ENCODE data around the gene USP36.

The USP36 gene

DNA sequence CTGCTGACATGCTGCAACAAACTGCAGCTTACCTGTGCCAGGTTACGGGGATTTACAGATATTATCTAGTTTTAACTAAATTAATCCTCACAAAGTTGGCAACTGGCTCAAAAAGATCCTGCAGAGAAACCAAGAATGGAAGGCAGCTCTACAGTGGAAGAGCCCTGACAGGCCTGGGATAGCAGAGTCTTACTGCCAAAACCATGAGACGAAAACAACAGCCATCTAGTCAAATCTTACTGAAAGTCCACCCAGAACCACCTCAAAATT, 8.1 kb downstream of the USP36 start:
- H3K36me3 ChIP-seq (ENCODE audit: low read length): peaks cover 38% of the 10 kb centered on the region; the same call in 1 of the 2 replicates
- H3K27ac ChIP-seq (ENCODE audit: low read depth, low read length): no peak overlapping the region
- TF ChIP-seq CTCF (IDR thresholded peaks at IDR 0.05; ENCODE audit: insufficient read depth, low read length, poor library complexity, severe bottlenecking) (no peak), EZH2phosphoT487 (conservative IDR thresholded peaks at IDR 0.05; ENCODE audit: low read length) (no peak)
- no peaks in the 10 kb centered on the region for H3K27me3 ChIP-seq (ENCODE audit: low read length)
- H4K20me1 ChIP-seq (ENCODE audit: low read depth, low read length): no peaks in the 10 kb centered on the region
- no peak overlapping the region for H3K9ac ChIP-seq (ENCODE audit: low read length)
- no peak overlapping the region for H3K4me2 ChIP-seq (ENCODE audit: low read depth, low read length, poor library complexity, severe bottlenecking)
- H3K9me3 ChIP-seq (ENCODE audit: insufficient read depth, low read length): no peaks in the 10 kb centered on the region
- H3K79me2 ChIP-seq (ENCODE audit: insufficient read depth, low read length): peaks cover 46% of the 10 kb centered on the region
- no peaks in the 10 kb centered on the region for H3K9me2 ChIP-seq (replicated peaks; ENCODE audit: insufficient read depth, low read length)
- no peak overlapping the region for H3K4me3 ChIP-seq (ENCODE audit: insufficient read depth, low read length, poor library complexity, severe bottlenecking)
- no peak overlapping the region for H2AFZ ChIP-seq (ENCODE audit: low read depth, low read length, severe bottlenecking)
- no peaks in the 10 kb centered on the region for H3F3A ChIP-seq (ENCODE audit: insufficient read depth)

DNA sequence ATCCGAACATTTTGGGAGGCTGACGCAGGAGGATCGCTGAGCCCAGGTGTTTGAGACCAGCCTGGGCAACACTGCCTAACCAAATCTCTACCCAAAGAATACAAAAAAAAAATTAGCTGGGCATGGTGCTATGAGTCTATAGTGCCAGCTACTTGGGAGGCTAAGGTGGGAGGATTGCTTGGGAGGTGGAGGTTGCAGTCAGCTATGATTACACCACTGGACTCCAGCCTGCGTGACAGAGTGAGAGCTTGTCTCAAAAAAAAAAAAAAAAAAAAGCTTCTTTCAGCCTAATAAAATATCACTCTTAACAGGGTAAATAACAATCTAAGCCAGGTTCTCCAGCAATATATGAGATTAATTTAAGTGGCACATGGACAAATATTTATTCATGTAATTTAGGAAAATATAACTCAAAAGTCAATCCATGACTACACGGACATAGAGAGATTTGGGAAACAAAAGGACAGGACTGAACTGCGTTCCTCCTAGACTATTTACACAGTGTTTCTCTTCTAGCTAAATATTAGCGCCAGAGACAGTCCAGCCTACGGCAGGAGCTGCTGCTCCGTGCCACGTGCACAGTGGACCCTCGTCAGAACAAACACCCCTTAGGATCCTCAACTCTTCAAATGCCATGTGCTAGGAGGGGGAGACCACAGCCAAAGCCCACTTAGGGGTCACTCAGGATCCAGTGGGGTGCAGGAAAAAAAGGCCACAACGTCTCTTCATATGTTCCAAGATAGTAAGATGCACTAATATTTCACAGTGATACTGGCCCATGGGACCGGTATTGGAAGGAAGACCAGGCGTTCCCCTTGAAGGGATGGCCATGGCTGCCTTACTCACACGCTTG, 8.7 kb downstream of the USP36 start:
- Histone ChIP-seq H3K9me3 (ENCODE audit: insufficient read depth, low read length) (no peaks in the 10 kb centered on the region), H3K4me3 (ENCODE audit: insufficient read depth, low read length, poor library complexity, severe bottlenecking) (no peak overlapping the region), H3F3A (ENCODE audit: insufficient read depth) (no peaks in the 10 kb centered on the region), H3K9me2 (replicated peaks; ENCODE audit: insufficient read depth, low read length) (no peaks in the 10 kb centered on the region), H3K79me2 (ENCODE audit: insufficient read depth, low read length) (peaks cover 41% of the 10 kb centered on the region), H3K9ac (ENCODE audit: low read length) (no peak overlapping the region), H3K27ac (ENCODE audit: low read depth, low read length) (no peak overlapping the region), H2AFZ (ENCODE audit: low read depth, low read length, severe bottlenecking) (no peak overlapping the region), H3K27me3 (ENCODE audit: low read length) (no peaks in the 10 kb centered on the region), H3K4me2 (ENCODE audit: low read depth, low read length, poor library complexity, severe bottlenecking) (no peak overlapping the region), H4K20me1 (ENCODE audit: low read depth, low read length) (no peaks in the 10 kb centered on the region), H3K36me3 (ENCODE audit: low read length) (peaks cover 34% of the 10 kb centered on the region; the same call in 1 of the 2 replicates)
- TF ChIP-seq EZH2phosphoT487 (conservative IDR thresholded peaks at IDR 0.05; ENCODE audit: low read length): no peak
- no peak for TF ChIP-seq CTCF (IDR thresholded peaks at IDR 0.05; ENCODE audit: insufficient read depth, low read length, poor library complexity, severe bottlenecking)

DNA sequence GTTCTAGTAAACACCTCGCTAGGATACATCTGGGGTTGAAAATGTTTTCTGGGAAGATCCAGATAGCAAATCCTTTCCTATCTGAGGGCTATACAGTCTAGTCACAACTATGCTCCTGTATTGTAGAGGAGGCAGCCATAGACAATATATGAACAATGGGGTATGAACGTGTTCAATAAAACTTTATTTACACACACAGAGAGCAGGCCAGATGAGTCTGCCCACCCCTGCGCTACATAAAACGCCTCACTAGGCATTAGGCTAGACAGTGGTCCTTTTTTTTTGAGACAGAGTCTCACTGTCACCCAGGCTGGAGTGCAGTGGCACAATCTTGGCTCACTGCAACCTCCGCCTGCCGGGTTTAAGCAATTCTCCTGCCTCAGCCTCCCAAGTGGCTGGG, 11.1 kb downstream of the USP36 start:
- Histone ChIP-seq H3K79me2 (ENCODE audit: insufficient read depth, low read length) (peaks cover 29% of the 10 kb centered on the region; the same call in 1 of the 2 replicates), H3K4me2 (ENCODE audit: low read depth, low read length, poor library complexity, severe bottlenecking) (no peak overlapping the region), H3K9me2 (replicated peaks; ENCODE audit: insufficient read depth, low read length) (no peaks in the 10 kb centered on the region), H2AFZ (ENCODE audit: low read depth, low read length, severe bottlenecking) (no peak overlapping the region), H3K4me3 (ENCODE audit: insufficient read depth, low read length, poor library complexity, severe bottlenecking) (no peak overlapping the region), H3K36me3 (ENCODE audit: low read length) (peaks cover 23% of the 10 kb centered on the region; the same call in 1 of the 2 replicates), H4K20me1 (ENCODE audit: low read depth, low read length) (no peaks in the 10 kb centered on the region), H3K27ac (ENCODE audit: low read depth, low read length) (no peak overlapping the region), H3K9me3 (ENCODE audit: insufficient read depth, low read length) (no peaks in the 10 kb centered on the region), H3F3A (ENCODE audit: insufficient read depth) (no peaks in the 10 kb centered on the region), H3K27me3 (ENCODE audit: low read length) (no peaks in the 10 kb centered on the region), H3K9ac (ENCODE audit: low read length) (no peak overlapping the region)
- TF ChIP-seq EZH2phosphoT487 (conservative IDR thresholded peaks at IDR 0.05; ENCODE audit: low read length): no peak
- TF ChIP-seq CTCF (IDR thresholded peaks at IDR 0.05; ENCODE audit: insufficient read depth, low read length, poor library complexity, severe bottlenecking): no peak

Measured in SU-DHL-6 (cell line).